Measurements from ENCODE around the gene STARD3NL.
"Not testable (repeated sequence)": the region's sequence is repeated elsewhere in the genome, so short reads cannot be mapped to it uniquely, and the experiment has no call there.

STARD3NL gene

DNA sequence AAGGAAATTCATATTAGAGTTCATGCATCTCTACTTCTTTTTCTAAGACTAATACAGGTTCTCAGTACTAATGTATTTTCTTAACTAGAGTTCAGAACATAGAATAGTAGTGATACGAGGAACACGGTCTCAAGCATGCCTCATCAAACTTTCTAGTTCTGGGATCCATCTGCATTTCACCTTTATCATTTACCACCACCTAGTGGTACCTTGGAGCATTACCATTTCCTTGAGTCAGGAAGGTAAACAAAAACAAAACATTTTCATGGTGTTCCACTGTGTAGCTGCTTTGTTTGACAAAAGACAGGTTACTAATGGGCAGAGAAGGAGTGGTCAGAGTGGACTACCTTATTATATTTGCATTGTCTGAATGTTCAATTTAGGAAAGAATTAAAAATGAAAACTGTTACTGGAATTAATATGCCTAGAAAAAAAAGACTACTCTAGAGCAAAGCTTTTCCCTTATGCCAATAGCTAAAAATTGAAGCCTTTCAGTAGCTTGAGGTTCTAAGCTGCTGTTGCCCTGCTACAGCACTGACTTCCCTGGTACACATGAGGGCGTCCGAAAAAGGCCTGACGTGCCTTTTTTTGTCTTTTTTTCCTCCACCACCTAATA, 44.5 kb downstream of the STARD3NL start:
- DNase-seq (ENCODE audit: insufficient read length, low spot score) (peak; percentile 21), FAIRE-seq (peak; percentile 93)
- TF ChIP-seq POLR2A (IDR thresholded peaks at IDR 0.05; ENCODE audit: low read depth, low read length) = no peak

DNA sequence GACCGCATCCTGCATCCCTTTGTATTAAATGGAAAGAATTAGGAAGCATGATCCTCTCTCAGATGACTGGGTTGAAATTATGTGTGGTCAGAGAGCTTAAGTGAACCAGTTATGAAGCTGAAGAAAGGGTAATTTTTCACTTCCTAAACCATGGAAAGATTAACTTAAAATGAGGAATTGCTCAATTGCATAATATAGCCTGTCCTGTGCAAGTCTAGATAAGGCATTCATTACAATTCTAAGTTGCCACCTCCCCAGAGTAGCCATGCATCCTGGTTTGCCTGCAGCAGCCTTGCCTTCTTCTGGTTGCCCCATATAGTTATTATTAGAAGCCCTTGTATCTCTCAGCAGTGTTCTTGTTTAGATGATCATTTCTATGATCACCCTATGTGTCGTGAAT, 45.3 kb downstream of the STARD3NL start:
- no peak for TF ChIP-seq POLR2A (IDR thresholded peaks at IDR 0.05; ENCODE audit: low read depth, low read length)
- FAIRE-seq (no peak), DNase-seq (ENCODE audit: insufficient read length, low spot score) (no peak)

DNA sequence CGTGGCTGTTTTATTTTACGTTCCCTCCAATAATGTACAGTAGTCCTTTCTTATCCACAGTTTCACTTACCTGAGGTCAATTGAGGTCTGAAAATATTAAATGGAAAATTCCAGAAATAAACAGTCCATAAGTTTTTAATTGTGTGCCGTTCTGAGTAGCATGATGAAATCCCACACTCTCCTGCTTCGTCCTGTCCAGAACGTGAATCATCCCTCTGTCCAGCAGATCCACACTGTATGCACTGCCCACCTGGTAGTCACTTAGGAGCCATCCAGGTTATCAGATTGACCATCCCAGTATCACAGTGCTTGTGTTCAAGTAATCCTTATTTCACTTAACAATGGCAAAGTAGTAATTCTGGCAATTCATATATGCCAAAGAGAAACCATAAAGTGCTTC, 46.3 kb downstream of the STARD3NL start:
- FAIRE-seq (no peak), DNase-seq (ENCODE audit: insufficient read length, low spot score) (no peak)
- no peak for TF ChIP-seq POLR2A (IDR thresholded peaks at IDR 0.05; ENCODE audit: low read depth, low read length)

DNA sequence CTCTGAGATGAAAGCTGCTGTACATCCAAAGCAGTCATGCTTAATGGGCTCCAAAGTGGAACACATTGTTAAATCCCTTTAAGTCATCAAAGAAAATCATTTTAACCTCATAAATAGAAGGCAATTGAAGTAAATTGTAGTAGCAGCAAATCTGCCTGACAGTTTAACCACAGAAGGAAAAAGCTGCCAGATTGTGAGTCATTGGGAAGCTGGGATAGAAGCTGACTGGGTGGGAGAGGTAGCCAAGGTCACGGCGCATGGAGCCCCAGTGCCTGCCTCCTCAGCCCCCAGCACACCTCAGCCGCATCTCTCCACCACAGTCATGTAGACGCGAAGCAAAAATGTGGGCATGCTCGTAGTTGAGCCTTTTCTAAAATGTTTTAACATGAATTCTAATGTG, 51.3 kb downstream of the STARD3NL start:
- DNase-seq (ENCODE audit: insufficient read length, low spot score) (peak; percentile 25), FAIRE-seq (no peak)
- no peak for TF ChIP-seq POLR2A (IDR thresholded peaks at IDR 0.05; ENCODE audit: low read depth, low read length)

DNA sequence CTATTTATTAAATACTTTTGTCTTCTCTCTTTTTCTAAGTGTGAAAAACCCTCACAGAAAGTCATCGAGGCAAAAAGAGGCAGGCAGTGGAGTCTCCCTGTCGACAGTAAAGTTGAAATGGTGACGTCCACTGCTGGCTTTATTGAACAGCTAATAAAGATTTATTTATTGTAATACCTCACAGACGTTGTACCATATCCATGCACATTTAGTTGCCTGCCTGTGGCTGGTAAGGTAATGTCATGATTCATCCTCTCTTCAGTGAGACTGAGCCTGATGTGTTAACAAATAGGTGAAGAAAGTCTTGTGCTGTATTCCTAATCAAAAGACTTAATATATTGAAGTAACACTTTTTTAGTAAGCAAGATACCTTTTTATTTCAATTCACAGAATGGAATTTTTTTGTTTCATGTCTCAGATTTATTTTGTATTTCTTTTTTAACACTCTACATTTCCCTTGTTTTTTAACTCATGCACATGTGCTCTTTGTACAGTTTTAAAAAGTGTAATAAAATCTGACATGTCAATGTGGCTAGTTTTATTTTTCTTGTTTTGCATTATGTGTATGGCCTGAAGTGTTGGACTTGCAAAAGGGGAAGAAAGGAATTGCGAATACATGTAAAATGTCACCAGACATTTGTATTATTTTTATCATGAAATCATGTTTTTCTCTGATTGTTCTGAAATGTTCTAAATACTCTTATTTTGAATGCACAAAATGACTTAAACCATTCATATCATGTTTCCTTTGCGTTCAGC, 52.0 kb downstream of the STARD3NL start:
- FAIRE-seq (no peak), DNase-seq (ENCODE audit: insufficient read length, low spot score) (no peak)
- TF ChIP-seq POLR2A (IDR thresholded peaks at IDR 0.05; ENCODE audit: low read depth, low read length) = no peak

DNA sequence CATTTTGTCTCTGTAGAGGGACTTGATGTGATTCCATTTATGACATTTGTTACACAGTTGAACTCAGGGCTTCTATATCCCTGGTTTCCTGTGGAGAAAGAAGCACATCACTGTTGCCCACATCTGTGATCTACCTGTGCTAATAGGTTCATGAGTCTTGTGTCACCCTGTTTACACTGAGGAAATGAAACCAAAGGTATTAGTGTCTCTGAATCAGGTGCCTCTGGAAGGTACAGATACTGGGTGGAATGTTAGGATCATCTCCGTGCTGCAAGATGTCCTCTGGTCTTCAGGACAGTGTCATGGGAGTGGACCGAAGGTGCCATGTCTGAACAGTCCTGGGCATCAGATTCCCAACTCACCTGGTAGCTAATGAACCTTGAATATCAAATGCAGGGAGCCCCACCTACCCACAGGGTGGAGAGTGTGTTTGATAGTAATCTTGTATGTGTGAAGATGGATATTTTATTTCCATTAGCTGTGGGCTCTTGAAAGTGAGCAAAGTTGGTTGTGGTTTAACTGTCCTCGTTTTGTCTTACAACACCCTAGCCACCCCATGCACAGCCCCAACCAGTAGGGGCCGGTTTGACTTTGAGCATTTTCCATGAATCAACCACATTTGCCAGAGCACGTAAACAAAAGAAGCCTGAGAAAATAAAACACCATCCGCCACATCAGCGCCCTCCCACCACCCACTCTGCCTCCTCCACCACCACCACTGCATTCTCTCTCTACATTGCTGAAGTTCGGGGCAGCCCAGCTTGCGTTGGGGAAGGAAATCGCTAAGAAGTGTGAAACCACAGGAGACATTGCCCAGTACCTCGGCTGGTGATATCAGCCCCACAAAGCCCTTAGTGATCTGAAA, 54.7 kb downstream of the STARD3NL start:
- no peak for TF ChIP-seq POLR2A (IDR thresholded peaks at IDR 0.05; ENCODE audit: low read depth, low read length)
- no peak for FAIRE-seq

DNA sequence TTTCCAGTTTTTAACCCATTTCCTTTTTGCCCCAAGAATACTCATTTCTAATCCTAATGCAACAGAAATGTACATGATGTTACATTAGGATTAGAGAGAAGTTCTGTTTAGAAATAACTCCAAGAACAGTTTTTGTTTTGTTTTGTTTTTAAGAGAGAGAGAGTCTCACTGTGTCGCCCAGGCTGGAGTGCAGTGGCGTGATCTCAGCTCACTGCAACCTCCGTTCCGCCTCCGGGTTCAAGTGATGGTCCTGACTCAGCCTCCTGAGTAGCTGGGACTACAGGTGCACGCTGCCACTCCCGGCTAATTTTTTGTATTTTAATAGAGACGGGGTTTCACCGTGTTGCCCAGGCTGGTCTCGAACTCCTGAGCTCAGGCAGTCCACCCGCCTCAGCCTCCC, 56.7 kb downstream of the STARD3NL start:
- not testable (repeated sequence) for FAIRE-seq; DNase-seq (ENCODE audit: insufficient read length, low spot score)

More for the DNA sequence above, 54.7 kb downstream of the STARD3NL start:
- DNase-seq (ENCODE audit: insufficient read length, low spot score) = no peak

DNA sequence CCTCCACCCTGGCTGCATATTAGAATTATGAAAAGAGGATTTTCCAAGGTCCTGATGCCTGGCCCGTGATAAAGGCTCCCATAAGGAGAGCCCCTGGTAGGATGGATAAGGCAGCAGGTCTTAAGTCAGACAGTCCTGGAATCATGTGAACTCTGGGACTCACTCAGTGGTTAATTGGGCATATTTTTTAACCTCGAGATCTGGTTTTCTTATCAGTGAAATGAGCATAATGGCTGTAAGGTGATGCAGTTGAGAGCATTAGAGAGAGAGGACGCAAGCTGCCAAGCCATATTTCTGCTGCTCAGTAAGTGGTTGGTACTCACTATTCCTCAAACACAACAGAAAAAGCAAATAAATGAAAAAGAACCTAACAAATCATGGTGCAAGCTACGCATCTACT, 57.6 kb downstream of the STARD3NL start:
- DNase-seq (ENCODE audit: insufficient read length, low spot score) (no peak), FAIRE-seq (no peak)
- TF ChIP-seq POLR2A (IDR thresholded peaks at IDR 0.05; ENCODE audit: low read depth, low read length) = no peak

DNA sequence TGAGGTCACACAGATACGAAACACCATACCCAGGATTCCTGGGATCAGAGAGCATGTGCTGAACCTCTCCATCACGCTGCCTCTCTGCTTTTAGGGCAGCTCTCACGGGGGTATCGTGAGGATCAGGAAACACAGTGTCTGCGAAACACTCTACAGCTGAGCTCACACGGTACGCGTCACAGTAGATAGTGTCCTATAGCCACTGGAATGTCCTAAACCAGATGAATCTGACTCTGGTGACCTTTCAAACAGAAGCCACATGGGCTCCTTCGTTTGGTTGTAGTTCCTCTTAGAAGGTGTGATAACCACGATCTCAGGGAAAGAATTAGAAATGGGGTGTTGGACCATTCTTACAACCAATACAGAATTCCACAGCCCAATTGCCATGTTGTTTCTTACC, 61.1 kb downstream of the STARD3NL start:
- FAIRE-seq; DNase-seq (ENCODE audit: insufficient read length, low spot score): not testable (repeated sequence)

DNA sequence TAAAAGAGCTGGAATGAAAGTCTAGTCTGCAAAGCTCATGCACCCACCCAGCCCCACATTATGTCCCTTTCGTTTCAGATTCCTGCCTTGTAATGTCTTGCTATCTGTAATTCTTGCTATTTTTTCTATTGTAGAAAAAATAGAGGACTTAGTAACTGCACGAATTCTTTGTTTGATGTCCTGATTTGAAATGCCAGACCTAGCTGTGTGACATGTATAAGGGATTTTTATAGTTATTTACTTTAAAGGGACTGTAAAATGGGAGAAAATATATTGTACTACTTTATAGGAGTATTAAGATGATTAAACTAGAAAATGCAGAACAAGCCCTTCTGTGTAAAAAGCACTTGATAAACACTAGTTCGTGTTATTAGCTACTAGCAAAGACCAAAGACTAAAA, 63.0 kb downstream of the STARD3NL start:
- TF ChIP-seq POLR2A (IDR thresholded peaks at IDR 0.05; ENCODE audit: low read depth, low read length) = no peak
- DNase-seq (ENCODE audit: insufficient read length, low spot score) = no peak
- no peak for FAIRE-seq

DNA sequence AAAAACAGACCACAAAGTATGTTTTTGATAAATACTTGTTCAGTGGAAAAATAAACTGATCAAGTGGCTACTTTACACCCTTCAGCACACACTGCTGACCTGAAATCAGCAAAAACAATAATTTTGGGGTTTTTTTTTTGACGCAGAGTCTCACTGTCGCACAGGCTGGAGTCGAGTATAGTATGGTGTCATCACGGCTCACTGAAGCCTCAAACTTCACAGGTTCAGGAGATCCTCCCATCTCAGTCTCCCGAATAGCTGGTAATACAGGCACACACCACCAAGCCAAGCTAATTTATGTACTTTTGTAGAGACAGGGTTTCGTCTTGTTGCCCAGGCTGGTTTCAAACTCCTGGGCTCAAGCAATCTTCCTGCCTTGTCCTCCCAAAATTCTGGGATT, 64.8 kb downstream of the STARD3NL start:
- FAIRE-seq (no peak), DNase-seq (ENCODE audit: insufficient read length, low spot score) (no peak)
- TF ChIP-seq POLR2A (IDR thresholded peaks at IDR 0.05; ENCODE audit: low read depth, low read length) = no peak

DNA sequence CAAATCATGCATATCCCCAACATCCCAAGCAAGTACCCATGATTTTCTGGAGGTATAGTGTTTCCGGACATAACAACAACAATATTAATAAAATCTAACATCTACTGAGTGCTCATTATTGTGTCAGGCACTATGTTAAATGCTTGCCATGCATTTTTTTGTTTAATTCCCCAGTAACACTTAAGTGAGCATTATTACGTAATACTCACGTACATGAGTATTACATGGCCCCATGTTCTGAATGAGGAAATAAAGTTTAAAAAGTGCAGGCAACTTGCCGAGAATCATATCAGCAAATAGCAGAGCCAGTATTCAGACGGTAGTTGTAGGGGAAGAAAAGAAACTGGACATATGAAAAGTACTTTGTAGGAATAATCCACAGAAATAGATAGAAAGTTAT, 65.3 kb downstream of the STARD3NL start:
- not testable (repeated sequence) for DNase-seq (ENCODE audit: insufficient read length, low spot score); FAIRE-seq

DNA sequence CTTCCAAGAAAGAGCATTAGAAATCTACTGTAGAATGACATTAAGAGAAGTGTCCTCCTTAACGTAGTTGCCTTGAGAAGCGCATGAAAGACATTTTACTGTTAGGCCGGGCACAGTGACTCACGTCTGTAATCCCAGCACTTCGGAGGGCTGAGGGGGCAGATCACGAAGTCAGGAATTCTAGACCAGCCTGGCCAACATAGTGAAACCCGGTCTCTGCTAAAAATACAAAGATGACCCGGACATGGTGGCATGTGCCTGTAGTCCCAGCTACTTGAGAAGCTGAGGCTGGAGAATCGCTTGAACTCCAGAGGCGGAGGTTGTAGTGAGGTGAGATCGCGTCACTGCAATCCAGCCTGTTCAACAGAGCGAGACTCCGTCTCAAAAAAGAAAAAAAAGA, 66.5 kb downstream of the STARD3NL start:
- TF ChIP-seq POLR2A (IDR thresholded peaks at IDR 0.05; ENCODE audit: low read depth, low read length) = no peak
- DNase-seq (ENCODE audit: insufficient read length, low spot score) = no peak
- FAIRE-seq = no peak

DNA sequence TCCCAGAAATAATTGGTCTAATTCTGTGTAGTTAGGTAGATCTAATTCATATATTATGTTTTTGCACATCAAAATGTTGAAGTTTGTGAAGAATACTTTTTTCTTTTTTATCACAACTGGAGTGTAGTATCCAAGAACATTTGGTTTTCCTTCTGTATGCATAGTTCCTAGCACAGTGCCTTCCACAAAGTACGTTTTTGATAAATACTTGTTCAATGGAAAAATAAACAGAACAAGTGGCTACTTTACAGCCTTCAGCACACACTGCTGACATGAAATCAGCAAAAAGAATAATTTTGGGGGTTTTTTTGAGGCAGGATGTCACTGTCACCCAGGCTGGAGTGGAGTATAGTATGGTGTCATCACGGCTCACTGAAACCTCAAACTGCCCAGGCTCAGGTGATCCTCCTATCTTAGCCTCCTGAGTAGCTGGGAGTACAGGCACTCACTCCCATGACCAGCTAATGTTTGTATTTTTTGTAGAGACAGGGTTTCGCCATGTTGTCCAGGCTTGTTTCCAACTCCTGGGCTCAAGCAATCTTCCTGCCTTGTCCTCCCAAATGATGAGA, 67.4 kb downstream of the STARD3NL start:
- DNase-seq (ENCODE audit: insufficient read length, low spot score) (no peak), FAIRE-seq (no peak)
- no peak for TF ChIP-seq POLR2A (IDR thresholded peaks at IDR 0.05; ENCODE audit: low read depth, low read length)
